OCI-M2 (cell line): ENCODE results near the gene GPSM1.

Experiments
- DNase-seq: peaks from one replicate; lab custom pipeline; 2025; ENCODE audit not compliant: unreplicated experiment; lab: John Stamatoyannopoulos, UW

GPSM1 gene

GRCh38 chr9:136290508-136291000 is 36.8 kb upstream of the GPSM1 start:
- no peak for DNase-seq

DNA sequence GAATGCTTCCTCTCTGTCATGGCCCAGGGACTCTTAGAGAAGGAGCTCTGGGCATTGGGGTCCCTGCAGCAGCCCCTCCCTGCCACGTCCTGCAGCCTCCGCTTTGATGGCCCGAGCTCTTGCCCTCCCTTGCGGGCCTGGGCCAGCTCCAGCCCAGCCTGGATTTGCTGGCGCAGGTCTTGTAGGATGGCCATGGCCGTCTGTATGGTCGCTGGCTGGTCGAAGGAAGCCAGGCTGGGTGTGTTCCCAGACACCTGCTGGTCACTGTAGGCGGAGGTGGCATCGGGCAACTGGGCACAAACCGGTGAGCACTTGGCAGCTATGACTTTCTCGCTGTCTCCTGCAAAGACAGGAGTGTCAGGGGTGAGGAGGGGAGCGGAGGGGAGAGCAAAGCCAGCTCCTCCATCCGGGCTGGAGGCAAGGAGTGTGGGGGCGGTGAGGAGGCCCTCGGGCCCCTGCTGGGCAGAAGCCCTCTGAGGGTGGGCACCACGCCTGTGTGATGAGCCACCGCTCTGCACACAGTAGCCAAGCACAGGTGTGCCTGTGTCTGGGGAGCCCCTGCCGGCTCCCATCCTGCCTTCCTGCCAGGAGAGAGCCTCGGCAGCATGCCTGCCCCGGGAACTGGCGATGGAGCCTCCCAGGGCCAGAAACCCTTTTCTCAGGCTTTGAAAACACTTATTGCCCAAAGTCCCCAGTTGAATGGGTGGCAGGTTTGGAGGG is 35.9 kb upstream of the GPSM1 start:
- DNase-seq = no peak

- no peak for DNase-seq
These were observed 35.3 kb upstream of the GPSM1 start for GRCh38 chr9:136292026-136292538.

GRCh38 chr9:136292591-136293448 is 34.5 kb upstream of the GPSM1 start:
- DNase-seq = no peak

- no peak for DNase-seq
These were observed 33.8 kb upstream of the GPSM1 start for GRCh38 chr9:136293476-136294077.

DNA sequence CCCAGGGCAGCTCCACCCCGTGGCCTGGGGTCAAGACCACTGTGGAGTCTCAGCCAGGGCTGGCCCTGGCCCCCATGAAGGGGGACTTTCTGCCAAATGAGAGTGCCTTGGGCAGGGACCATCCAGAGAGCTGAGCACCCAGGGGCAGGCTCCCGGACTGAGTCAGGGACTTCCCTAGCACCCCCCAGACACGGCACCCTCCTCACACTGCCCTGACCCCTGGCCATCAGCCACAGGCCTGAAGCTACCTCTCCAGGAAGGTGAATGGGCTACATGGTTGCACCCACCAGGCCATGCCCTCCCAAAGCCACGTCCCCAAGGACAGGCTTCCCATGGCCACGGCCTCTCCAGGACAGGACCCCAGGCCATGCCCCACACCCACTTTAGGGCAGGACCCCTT is 32.9 kb upstream of the GPSM1 start:
- no peak for DNase-seq

DNA sequence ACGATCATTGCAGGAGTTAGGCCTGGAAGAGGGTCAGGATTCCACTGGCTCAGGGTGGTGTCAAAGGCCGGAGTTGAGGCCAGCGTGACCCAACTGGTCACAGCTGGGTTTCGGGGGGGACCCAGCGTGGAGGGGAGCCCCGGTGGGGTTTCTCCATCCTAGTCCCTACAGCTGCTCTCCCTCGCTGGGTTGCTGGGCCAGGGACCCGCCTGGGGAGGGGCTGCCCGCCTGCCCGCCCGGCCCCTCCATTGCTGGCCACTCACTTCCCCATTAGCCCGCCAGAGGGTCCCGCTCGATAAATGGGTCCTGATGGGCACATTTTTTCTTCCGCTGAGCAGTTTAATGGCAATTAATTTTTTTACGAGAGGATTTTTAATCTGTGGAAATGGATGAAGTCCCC is 32.3 kb upstream of the GPSM1 start:
- no peak for DNase-seq

DNA sequence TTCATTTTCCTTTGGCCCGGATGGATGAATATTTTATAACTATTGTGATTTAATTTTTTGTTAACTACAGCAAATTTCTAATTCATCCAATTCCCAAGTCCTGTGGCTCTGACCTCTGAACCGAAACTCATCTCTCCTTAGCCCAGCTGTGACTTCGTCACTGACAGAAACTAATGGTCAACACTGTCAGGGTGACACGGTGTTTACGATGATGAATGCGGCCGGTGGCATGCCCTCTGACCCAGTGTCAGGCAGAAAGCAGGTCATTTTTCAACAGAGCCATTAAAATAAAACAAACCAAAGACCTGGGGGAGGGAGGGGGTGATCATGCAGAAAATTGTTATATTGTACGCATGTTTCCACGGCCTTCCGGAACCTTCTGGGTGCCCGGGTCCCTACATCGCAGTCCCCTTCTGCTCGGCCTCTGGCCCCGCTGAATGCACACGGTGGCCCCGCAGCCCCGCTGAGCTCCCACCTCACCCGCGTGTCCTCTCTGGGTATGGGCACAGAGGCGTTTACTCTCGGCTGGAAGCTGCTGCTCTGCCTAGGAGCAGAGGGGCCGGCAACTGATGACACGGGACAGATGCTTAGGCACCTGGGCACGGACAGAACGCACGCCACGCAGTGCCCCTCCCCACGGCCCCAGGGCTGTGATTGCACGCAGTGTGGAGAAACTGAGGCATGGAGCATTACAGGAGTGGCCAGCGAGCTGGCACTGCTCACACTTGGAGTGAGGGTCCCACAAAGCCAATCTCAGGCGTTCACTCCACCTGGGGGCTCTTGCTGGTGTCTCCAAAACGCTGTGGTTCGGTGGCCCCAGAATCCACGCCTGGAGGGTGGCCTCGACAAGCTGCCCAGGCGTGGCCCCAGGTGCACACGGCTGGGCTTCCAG is 31.6 kb upstream of the GPSM1 start:
- DNase-seq = no peak

- no peak for DNase-seq
These were observed 30.8 kb upstream of the GPSM1 start for GRCh38 chr9:136296434-136297015.

- no peak for DNase-seq
These were observed 30.2 kb upstream of the GPSM1 start for GRCh38 chr9:136297016-136297691.

- no peak for DNase-seq
These were observed 29.3 kb upstream of the GPSM1 start for GRCh38 chr9:136297766-136298735.

DNA sequence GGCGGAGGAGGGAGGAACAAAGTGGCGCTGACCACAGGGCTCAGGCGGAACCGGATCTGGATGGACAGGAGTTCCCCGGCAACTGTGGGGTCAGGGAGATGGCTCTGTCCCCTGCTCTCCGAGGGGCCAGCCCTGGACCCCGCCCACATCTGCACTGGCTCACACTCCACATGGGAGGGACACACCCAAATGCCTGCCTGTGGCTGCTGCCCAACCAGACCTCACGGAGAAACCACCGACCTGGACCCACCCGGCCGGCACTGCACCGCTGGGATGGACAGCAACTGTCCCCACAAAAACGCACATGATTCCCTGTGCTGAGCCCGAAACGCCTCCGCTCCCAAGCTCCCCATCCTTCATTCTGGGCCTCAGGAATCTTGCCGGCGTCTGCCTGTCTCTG is 28.2 kb upstream of the GPSM1 start:
- no peak for DNase-seq

GRCh38 chr9:136299541-136299940 is 27.8 kb upstream of the GPSM1 start:
- no peak for DNase-seq

DNA sequence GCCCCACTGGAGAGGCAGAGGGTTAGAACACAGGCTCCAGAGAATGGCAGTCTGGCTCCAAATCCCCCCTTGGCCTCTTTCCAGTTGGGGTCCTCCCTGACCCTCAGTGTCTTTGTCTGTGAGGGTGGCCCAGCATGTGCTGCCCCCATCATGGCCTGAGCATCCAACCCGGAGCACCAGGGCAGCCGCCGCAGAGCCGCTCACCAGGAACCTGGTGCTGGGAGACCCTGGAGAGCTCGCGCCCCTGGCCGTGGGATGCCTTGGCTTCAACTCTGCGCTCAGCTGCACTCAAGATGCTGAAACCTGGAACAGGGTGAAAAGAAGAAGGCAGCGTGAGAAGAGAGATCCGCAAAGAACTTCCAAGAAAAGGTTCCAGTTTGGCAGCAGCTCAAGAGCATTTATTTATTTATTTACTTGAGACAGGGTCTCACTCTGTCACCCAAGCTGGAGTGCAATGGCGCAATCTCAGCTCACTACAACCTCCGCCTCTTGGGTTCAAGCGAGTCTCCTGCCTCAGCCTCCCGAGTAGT is 27.3 kb upstream of the GPSM1 start:
- no peak for DNase-seq

GRCh38 chr9:136300866-136301265 is 26.5 kb upstream of the GPSM1 start:
- no peak for DNase-seq

- DNase-seq = no peak
These were observed 24.8 kb upstream of the GPSM1 start for GRCh38 chr9:136302527-136302926.

DNA sequence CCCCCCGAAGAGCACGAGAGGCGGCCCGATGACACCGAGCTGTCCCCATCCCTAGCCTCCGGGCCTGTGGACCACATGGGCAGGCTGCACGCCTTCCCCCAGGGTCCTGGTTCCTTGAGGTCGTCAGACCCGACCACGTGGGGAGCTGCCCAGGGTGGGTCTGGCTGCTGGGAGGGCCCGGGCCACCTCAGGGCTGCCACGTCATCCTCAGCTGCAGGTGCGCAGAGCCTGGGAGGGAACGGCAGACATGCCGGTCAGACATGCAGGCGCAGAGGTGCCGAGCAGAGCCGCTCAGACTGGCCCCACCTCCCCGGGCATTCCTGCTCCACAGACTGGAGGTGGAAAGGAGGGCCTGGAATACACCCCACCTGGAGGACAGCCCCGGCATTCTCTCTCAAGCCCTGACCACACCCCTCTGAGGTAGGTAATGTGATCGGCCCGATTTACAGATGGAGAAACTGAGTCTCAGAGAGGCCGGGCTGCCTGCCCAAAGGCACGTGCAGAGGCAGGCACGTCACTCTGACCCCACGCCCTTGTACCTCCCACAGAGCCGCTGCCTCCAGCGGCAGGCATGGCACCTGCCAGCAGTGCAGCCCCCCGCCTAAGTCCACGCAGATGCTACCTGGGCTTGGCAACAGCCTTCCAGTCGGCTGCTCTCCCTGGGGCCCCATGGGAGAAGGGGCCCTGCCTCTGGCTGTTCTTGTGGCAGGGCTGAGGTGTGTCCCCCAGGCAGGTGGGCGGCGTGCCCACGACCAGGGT is 24.1 kb upstream of the GPSM1 start:
- DNase-seq = no peak
